Colon (tissue), 2 donors: Measurements from ENCODE around the gene ZNF530.

ENCODE experiments used
- FAIRE-seq: peaks from 2 replicates; lab custom pipeline; 2012; peaks lifted over from hg19 to GRCh38; lab: Jason Lieb, UNC
- donor health status: control.
- donor health status: control.

The ZNF530 gene

DNA sequence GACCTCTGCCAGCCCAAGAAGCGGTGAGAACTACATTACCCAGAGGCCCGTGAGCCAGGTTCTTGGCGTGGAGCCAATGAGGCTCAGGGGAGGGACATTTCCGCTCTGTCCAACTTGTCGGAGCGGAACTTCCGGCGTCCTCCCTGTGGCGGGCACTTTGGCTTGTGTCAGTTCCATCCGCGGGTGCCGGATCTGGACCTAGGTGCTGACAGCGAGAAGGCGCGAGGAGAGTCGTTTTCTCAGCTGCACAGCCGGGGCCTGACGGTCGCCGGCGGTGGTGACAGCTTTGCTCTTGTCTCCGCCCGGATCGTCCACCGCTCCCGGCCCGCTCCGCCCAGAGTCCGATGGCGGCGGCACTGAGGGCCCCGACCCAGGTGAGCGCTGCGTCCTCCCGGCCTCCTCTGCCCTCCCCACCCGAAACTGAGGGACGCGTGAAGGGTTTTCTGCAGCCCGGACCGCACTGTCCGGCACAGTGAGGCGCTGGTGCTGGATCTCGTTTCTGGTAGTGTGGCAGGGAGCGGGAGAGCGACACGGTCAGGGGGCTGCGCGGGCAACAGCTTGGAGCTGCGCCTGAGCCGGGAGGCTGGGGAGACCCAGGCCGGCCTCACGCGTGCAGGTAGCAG lies at the start of gene ZNF530:
Gene ZNF530 (plus strand): TSS at position 125 of the 623 bp plus-strand sequence. CDS start 4,461 bp downstream, outside the sequence.
- FAIRE-seq, result no peak

- FAIRE-seq, result no peak
These were observed 47.3 kb upstream of the ZNF530 start for GRCh38 chr19:57552432-57552831.

DNA sequence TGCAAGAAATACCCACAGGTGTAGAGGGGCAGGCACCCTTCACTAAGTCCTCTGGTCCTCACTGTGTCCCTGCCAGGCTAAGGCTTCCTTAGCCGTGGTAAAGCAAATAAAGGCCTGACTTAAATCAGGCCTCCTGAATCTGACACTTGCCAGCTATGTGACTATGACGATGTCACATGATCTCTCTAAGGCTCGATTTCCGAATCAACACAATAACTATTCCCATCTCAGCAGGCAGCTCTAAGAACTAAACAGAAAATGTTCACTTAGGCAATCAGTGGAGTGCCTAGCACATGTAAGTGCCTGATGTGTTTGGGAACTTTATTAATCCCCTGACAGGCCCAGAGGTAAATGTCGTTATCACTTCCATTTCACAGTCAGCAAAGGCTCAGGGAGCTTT lies 42.0 kb upstream of the ZNF530 start:
- FAIRE-seq, result no peak

GRCh38 chr19:57558525-57558924 lies 41.2 kb upstream of the ZNF530 start:
- no peak for FAIRE-seq

DNA sequence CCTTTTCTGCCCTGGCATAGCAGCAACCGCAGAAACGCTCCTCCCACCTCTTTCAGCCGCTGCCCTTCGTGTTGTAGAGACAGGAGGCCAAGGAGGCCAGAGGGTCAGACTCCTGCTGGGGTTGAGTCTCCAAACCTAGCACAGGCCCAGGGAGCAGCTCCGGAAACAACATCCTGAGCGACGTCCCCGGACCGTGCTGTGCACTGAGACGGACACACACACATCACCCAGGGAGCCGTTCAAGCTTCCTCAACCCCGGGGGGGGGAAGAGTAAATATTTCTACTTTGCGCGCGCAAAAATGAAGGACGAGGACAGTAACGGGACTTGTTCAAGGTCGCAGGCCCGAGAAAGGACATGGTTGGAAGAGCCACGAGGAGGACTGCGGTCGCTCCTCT lies 40.7 kb upstream of the ZNF530 start:
- FAIRE-seq, result no peak

- FAIRE-seq, result no peak
These were observed 40.2 kb upstream of the ZNF530 start, which contains the start of gene ZNF550 for GRCh38 chr19:57559404-57560025. ZNF550 (minus strand) TSS chr19:57559863; CDS start chr19:57559682, 181 bp downstream.

DNA sequence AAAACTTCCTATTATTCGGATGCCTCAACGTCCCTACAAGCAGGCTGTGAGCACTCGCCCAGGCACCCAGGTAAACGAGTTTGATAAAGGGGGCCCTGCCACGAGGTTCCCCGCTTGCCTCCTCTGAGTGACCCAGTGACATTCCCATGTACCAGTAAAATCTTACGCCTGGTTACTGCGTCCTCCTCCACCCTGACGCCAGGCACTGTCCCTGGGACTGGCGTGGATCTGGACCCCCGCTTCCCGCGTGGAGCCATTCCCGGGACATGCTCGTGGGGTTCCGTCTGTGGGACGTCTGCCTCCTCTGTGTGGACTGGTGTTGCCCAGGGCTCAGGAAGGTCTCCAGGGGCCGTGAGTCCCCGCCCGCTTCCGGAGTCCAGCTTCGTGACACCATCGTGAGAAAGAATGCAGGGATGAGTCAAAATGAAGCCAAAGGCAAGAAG lies 39.6 kb upstream of the ZNF530 start:
- FAIRE-seq, result no peak

DNA sequence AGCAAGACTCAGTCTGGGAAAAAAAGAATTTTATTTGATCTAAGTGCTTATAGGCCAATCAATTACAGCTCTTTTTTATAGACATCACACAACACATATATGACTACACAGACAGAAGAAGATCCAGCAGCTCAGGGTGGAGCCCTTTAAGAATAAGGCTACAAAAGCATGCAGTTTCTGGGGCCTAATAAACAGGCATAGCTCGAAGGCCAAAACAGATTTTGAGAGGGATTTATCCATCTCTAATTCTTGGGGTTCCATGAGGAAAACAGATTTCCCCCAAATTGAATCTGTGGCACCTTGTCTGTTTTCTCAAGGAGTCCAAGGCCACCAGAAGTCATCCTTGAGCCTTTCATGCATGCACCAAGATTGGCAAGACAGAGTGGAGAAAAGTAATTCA lies 36.1 kb upstream of the ZNF530 start:
- no peak for FAIRE-seq

GRCh38 chr19:57566396-57567265 lies 33.1 kb upstream of the ZNF530 start:
- FAIRE-seq, result no peak

DNA sequence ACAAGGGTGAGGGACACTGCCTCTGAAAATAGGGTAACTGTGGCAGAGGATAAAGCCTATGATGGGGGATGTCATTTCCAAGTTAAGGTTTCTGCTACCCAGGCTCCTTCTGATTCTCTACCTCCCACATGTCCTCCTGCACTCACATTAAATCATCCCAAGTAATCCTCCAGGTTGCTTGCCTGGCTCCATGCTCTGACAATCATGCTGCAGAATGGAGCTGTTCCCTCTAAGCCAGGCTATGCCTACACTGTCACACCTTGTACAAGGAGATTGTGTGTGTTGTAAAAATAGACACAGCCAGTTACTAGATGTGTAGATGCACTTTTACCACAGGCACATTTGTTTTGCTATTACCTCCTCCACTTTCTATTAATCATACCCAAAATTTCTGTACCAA lies 29.0 kb upstream of the ZNF530 start:
- FAIRE-seq, result no peak

DNA sequence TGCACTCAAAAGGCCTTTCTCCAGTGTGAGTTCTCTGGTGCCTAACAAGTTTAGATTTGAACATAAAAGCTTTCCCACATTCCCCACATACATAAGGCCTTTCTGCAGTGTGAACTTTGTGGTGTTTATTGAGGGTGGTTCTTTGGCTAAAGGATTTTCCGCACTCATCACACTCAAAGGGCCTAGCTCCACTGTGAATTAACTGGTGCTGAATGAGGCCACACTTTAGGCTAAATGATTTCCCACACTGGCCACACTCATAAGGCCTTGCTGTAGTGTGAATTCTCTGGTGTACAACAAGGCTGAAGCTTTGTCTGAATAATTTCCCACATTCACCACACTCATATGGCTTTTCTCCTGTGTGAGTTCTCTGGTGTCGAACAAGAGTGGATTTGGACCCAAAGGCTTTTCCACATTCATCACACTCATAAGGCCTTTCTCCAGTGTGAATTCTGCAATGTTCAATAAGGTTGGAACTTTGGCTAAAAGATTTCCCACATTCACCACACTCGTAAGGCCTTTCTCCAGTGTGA lies 27.2 kb upstream of the ZNF530 start:
- no peak for FAIRE-seq

GRCh38 chr19:57576661-57577060 lies 23.0 kb upstream of the ZNF530 start:
- FAIRE-seq, result no peak

DNA sequence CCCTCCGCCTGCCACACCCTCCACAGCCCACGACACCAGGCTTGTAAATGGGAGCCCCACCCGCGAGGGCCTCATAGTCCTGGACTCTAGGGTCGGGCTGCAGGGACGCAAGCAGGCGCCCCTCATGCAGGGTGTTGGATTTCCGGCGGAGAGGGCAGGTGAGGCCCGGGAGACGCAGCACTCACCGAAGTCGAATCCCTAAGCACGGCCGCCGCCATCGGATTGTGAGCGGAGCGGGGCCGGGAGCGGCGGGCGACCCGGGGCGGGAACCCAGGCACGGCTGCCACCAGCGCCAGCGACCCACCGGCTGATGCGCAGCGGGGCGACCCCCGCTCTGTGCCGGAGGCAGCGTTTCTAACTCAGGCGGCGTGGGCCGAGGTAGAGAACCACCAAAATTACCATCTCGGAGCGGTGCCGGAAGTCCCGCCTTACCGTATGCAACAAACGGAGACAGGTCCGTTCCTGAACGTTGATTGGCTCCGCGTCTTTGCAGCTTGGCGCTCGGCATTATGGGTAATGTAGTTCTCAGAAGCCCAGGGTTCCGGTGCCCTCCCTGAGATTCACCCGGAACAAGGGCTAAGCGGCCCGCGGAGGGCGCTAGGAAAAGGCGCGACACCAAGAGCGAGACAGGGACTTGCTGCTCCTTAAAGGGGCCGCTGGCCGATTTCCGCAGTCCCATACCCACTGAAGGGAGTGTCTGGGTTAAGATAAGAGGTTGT lies 21.0 kb upstream of the ZNF530 start, which contains the start of gene ZNF416:
Gene ZNF416 (minus strand): TSS at position 425 of the 719 bp plus-strand sequence. CDS start 207 bp downstream, at position 218.
- FAIRE-seq, result peak; percentile 79

DNA sequence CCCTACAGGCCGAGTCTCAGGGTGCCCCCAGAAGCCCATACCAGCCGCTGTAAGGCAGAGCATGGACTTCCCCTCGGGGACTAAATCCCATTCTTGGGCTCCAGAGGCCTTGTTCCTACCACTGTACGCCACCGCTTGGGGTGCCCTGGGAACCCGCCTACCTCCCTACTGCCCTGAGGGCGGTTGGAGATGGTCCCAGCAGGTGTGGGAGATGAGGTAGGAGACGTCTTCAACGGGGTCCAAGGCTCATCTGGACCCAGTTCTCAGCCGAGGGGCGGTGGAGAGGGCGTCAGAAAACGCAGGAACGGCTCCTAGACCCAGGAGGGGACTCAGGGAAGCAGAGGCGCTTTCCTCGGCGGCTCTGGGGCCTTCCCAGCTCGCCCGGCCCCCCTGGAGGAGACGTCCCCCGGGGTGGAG lies 16.6 kb upstream of the ZNF530 start:
- FAIRE-seq, result no peak

DNA sequence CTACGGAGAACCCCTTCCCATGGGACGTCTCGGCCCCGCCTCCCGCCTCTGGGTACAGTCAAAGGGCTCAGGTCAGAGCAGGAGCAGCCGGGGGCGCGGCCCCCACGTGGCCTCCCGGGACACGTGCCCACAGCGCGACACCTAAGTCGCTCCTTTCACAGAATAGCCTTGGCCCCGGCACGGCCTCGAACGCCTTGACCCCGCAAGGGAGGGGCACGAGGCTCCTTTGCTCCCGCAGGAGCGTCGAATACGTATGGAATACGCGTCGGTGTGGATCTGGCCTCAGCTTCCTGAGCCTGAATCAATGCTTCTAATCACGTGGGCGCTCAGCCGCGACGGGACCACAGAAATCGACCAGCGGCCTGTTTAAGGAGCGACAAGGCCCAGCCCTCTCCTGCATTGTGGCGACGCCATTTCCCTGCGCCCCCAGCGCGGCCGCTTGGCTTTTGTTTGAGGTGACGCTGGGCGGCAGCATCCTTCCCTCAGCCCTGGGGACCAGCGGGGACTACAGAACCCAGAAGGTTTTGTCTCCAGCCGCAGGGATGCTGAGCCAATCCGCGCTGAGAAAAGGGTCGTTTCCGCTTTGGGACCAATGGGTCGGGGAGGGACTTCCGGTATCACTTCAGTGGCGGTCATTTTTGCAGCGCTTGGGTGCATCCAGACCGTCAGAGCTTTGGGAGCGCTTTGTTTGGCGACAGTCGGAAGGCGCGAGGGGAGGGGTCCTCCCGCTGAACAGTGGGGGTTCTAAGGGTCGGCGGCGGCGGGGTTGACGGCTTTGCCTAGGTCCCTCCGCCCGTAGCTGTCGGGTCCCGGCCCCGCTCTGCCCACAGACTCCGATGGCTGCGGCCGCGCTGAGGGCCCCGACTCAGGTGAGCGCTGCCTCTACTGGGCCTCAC lies 15.9 kb upstream of the ZNF530 start, which contains the start of gene ZIK1:
Gene ZIK1 (plus strand): TSS at position 625 of the 896 bp plus-strand sequence. CDS start 212 bp downstream, at position 837.
- FAIRE-seq, result no peak

DNA sequence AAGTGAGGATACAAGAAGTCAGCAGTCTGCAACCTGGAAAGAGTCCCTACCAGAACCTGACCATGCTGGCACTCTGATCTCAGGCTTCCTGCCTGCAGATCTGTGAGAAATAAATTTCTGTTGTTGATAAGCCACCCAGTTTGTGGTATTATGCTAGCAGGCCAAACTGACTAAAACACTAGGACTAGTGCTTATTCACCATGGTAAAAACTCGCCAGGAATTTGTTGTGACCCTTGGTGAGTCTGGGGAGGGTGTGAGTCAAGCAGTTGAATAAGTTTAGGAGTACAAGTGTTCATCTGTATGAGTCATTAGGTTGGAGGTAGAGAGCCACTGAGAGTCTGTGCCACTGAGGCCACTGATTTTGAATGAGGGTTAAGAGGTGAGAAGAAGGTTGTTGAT lies 12.2 kb upstream of the ZNF530 start:
- no peak for FAIRE-seq

DNA sequence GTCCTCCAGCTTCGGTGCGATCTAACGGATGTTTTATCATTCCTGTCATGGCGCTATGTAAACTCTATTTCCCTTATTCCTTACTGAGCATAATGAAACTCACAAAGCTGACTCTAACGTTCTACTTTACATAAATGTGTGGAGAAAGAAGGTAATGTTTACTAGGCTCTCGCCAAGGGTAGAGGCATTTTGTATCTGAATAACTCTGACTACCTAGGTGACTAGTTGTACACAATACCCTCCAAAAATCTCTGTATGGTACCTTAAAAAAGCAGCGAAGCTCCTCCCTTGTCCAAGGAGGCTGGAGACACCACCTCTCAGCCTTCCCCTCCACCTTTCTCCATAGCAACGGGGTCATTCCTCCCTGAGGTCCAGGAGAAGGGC lies 316 bp upstream of the ZNF530 start:
- no peak for FAIRE-seq

DNA sequence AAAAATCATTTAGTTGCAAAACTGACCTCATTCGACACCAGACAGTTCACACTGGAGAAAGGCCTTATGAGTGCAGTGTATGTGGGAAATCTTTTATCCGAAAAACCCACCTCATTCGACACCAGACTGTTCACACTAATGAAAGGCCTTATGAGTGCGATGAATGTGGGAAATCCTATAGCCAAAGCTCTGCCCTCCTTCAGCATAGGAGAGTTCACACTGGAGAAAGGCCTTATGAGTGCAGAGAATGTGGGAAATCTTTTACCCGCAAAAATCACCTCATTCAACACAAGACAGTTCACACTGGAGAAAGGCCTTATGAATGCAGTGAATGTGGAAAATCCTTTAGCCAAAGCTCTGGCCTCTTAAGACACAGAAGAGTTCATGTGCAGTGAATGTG lies 7.2 kb downstream of the ZNF530 start:
- FAIRE-seq, result no peak

DNA sequence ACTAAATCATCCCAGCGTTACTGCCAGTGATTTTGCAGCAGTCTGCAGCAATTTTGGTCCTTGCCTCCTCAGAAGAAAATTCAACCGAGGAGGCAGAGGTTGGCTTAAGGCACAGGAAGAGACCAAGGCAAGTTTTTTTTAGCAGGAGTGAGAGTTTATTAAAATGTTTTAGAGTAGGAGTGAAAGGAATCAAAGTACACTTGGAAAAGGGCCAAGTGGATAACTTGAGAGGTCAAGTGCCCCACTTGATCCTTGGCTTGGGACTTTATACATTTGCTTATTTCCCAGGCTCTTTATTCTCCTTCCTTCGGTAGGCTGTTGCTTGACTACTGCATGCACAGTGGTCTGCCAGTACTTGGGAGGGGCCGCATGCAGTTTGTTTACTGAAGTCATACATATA lies 11.4 kb downstream of the ZNF530 start:
- no peak for FAIRE-seq

GRCh38 chr19:57613941-57614743 lies 14.5 kb downstream of the ZNF530 start, which contains the start of gene ZNF134:
ZNF134 (plus strand) TSS chr19:57614242; CDS start chr19:57619469, 5,227 bp downstream.
- no peak for FAIRE-seq
